Hippocampal formation (tissue), 2 donors: ENCODE results near the gene ST3GAL3.

Experiments
- DNase-seq, 2 donors: peaks; one replicate each; lab custom pipeline; 2025; lab: John Stamatoyannopoulos, UW

The ST3GAL3 gene

DNA sequence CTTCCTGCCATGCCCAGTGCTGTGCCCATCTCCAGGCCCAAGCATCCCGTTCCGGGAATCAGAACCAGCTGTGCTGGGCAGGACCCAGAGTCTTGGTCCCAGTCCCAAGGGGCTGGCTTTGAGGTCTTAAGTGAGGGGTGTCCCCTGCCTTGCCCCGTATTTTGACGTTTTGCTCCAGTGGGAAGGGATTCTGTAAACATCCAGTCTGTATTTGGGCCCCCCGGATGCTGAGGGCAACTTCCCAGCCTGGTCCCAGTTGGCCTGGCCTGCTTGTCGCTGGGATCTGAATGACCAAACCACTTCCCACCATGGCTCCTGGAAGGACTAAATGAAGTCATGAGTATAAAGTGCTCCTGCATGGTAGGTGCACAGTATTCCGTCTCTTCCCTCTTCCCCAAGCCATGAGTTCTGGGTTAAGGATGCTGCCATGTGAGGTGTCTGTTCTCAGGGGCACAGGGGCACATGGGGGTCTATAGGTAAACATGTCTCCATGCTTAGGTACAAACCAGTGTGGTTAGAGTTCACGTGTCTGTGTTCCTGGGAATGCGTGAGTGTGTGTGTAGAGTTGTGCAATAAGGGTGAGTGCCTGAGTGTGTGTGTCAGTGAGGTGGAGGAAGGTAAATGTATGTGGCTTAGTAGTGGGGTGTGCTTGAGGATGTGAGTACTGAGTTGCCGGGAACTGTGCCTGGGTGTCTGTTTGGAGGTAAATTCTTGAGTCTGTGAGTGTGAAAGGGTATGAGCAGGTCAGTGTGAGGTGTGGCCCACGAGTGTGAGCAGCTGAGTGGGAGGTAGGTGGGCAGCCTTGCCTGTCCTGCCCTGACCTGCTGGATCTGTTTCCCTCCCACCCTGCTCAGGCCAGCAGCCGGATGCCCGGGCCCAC lies 273.2 kb downstream of the ST3GAL3 start:
- DNase-seq = no peak
